Activated CD8-positive, alpha-beta T cell treated with anti-CD3 and anti-CD28 coated beads for 36 hours (primary cell): Measurements from ENCODE around the gene METTL1. TPM values are rescaled to one million over a fixed set of nuclear protein-coding genes. Genes with fewer than 3 reads are reported as not detected.

ENCODE experiments used
- ATAC-seq: fragments of 200-7000 bp; cut with Tn5 transposase; one replicate; pipeline ENCODE4 v1.10.0; 2021; ENCODE audit warnings: mild to moderate bottlenecking, moderate library complexity
- CTCF ChIA-PET: fragments of 350-600 bp; sonication (Branson Sonifier 250); formaldehyde crosslinking; loops from one replicate; lab custom pipeline; 2021; ENCODE audit warnings: antibody characterized with exemption; lab: Charles Lee
- POLR2A ChIA-PET: fragments of 350-600 bp; sonication (Branson Sonifier 250); formaldehyde crosslinking; loops from one replicate; lab custom pipeline; 2021; ENCODE audit warnings: antibody characterized with exemption; lab: Charles Lee
- DNase-seq: peaks from one replicate; pipeline ENCODE4 v3.0.0-alpha.2; 2020
- H3K27ac Mint-ChIP-seq: one replicate; pipeline ENCODE4 v1.8.0; 2021; ENCODE audit warnings: mild to moderate bottlenecking, mixed read lengths
- H3K27me3 Mint-ChIP-seq: one replicate; pipeline ENCODE4 v1.8.0; 2021; ENCODE audit warnings: mixed read lengths
- H3K36me3 Mint-ChIP-seq: one replicate; pipeline ENCODE4 v1.8.0; 2021; ENCODE audit warnings: low read depth, mixed read lengths
- H3K4me1 Mint-ChIP-seq: one replicate; pipeline ENCODE4 v1.8.0; 2021; ENCODE audit warnings: low read depth, mixed read lengths
- H3K4me3 Mint-ChIP-seq: one replicate; pipeline ENCODE4 v1.8.0; 2021; ENCODE audit warnings: mild to moderate bottlenecking, moderate library complexity, mixed read lengths
- H3K9me3 Mint-ChIP-seq: one replicate; pipeline ENCODE4 v1.8.0; 2021; ENCODE audit warnings: mixed read lengths
- intact Hi-C: fragments of 100-400 bp; cut with micrococcal nuclease; formaldehyde crosslinking; loops from one replicate; pipeline ENCODE4 v1.10.0; 2022
- total RNA-seq, 2 experiments: library from RNA; stranded (reverse); gene quantifications; one replicate each; pipeline ENCODE4 v1.2.3, GENCODE V29; 2021
- TF ChIP-seq, protein P1 (sequence below): fragments of 200-600 bp; IDR thresholded peaks from one replicate; pipeline ENCODE4 v1.8.0; 2022; ENCODE audit warnings: antibody characterized with exemption, mild to moderate bottlenecking

METTL1 gene
- total RNA-seq, 2 experiments from 2014 or later, result 29.6 to 34.1 TPM

DNA sequence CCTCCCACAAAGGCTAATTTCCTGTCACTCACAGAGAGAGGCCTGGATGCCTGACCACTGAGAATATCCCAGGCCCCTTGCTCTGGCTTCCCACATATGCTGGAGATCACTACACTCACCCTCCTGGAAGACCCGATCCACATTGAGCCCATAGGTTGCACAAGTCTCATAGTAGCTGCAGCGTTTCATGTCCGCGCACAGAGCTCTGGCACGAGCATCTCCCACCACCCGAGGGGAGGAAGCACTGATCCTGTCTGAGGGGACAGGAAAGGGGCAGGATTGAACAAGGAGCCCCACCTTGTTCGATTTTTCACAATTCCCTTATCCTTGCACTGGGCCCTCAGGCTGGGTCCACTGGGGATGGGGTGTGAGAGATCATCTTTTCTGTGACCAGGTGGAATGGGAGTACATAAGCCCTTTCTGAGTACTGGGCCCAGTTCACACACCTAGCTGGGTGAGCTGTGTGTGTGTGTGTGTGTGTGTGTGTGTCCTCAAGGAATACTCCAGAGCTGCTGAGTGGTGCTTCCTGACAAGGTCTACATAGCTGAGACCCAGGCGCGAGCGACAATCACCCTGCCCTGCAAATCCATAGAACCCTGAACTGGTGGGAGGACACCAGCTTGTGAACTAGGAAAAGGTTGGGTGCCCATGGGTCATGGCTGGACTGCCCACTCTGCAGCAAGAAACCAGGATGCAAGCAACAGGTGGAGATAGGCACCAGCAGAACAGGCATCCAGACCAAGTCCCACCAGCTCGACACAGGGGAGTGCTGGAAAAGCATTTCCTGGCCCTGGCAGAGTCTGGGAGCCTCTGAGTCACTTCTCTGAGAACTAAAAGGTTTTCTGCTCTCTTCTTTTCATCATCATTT is 38.9 kb downstream of the METTL1 start:
- ChIA-PET CTCF (interaction anchor here (0.7 to 2.8 kb wide), 6 partner anchors 9 to 149 kb away, joined by 3 to 8 read pairs (median 3); no protein-coding TSS in a partner anchor), POLR2A (interaction anchor here (1.0 to 1.4 kb wide), 3 partner anchors 9 to 12 kb away, joined by 3 to 6 read pairs (median 3); partner anchors contain the start of gene TSPAN31)
- Mint-ChIP-seq H3K4me3 (no peak overlapping the region), H3K36me3 (peaks cover 29% of the 10 kb centered on the region), H3K4me1 (peaks cover 7% of the 10 kb centered on the region), H3K27me3 (no peaks in the 10 kb centered on the region), H3K27ac (peak overlapping the region; percentile 5), H3K9me3 (no peaks in the 10 kb centered on the region)
- TF ChIP-seq, protein P1, sequence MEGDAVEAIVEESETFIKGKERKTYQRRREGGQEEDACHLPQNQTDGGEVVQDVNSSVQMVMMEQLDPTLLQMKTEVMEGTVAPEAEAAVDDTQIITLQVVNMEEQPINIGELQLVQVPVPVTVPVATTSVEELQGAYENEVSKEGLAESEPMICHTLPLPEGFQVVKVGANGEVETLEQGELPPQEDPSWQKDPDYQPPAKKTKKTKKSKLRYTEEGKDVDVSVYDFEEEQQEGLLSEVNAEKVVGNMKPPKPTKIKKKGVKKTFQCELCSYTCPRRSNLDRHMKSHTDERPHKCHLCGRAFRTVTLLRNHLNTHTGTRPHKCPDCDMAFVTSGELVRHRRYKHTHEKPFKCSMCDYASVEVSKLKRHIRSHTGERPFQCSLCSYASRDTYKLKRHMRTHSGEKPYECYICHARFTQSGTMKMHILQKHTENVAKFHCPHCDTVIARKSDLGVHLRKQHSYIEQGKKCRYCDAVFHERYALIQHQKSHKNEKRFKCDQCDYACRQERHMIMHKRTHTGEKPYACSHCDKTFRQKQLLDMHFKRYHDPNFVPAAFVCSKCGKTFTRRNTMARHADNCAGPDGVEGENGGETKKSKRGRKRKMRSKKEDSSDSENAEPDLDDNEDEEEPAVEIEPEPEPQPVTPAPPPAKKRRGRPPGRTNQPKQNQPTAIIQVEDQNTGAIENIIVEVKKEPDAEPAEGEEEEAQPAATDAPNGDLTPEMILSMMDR, result no peak
- no peak for ATAC-seq
- intact Hi-C loops, result no loop called here
- no peak for DNase-seq

DNA sequence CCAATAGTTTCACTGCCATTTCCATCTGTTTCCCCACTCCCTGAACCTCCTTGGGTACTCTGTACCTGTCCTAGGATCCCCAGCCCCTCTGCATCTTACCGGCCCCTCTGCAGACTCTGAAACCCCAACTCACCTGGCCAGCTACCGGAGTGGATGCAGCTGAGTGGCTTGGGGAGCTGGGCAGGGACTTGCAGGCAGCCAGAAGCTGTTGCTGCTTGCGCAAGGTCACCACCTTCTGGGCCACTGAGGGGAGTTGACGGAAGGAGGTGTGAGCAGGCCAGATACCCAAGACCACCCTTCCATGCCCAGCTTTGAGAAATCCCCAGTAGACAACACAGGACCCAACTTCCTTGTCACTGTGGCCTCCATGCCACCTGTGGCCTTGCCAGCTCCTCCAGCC is 39.6 kb downstream of the METTL1 start:
- POLR2A ChIA-PET, result interaction anchor here (1.2 to 1.4 kb wide), 2 partner anchors 9 to 13 kb away, joined by 3 to 6 read pairs; partner anchors contain the start of gene TSPAN31
- no peak for ATAC-seq

DNA sequence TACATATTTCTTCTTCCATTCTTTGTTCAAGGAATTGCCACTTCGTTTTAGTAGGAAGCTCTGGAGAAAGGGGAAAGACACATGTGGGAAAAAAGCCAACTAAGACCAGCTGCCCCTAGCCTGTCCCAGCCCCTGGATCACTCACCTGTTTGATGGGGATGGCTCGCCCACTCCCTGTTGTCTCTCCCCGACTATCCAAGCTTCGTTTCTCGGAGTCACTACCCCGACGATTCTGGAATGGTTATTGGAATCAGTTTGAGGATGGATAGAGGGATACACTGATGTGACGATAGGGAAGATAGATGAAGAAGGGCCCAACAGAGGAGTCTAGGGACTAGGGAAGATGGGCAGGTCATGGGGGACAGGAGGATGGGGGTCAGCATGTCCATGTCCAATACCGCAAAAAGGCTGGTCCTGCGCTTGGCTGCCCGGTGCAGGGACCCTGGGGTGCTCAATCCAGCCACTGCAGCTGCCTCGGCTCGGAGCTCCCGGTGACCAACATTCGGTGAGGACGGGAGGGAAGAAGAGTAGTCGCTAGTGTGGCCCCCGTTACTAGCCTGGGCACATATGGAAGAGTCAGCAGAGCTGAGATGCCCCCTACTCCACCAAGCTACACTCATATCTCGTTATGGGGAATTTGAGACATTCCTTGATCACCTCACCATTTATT is 40.4 kb downstream of the METTL1 start:
- POLR2A ChIA-PET, result interaction anchor here (0.8 to 1.4 kb wide), 3 partner anchors 10 to 13 kb away, joined by 4 to 6 read pairs (median 6); partner anchors contain the start of gene TSPAN31
- H3K4me3 Mint-ChIP-seq, result no peak overlapping the region
- CTCF ChIA-PET, result interaction anchor here (2.8 kb wide), 1 partner anchor 10 kb away, joined by 8 read pairs; no protein-coding TSS in a partner anchor
- TF ChIP-seq, protein P1, result no peak
- H3K4me1 Mint-ChIP-seq, result peaks cover 4% of the 10 kb centered on the region
- H3K27ac Mint-ChIP-seq, result no peak overlapping the region
- H3K36me3 Mint-ChIP-seq, result peaks cover 33% of the 10 kb centered on the region
- DNase-seq, result no peak
- no peak for ATAC-seq
- H3K9me3 Mint-ChIP-seq, result no peaks in the 10 kb centered on the region
- intact Hi-C loops, result no loop called here
- H3K27me3 Mint-ChIP-seq, result no peaks in the 10 kb centered on the region

More for the DNA sequence above, 39.6 kb downstream of the METTL1 start:
- intact Hi-C loops, result no loop called here
- no peak overlapping the region for H3K4me3 Mint-ChIP-seq
- H3K27me3 Mint-ChIP-seq, result no peaks in the 10 kb centered on the region
- TF ChIP-seq, protein P1, result no peak
- H3K27ac Mint-ChIP-seq, result peak overlapping the region; percentile 56
- CTCF ChIA-PET, result interaction anchor here (0.7 to 2.8 kb wide), 4 partner anchors 9 to 149 kb away, joined by 3 to 8 read pairs (median 3); no protein-coding TSS in a partner anchor
- peaks cover 7% of the 10 kb centered on the region for H3K4me1 Mint-ChIP-seq
- H3K36me3 Mint-ChIP-seq, result peaks cover 33% of the 10 kb centered on the region
- no peak for DNase-seq
- H3K9me3 Mint-ChIP-seq, result no peaks in the 10 kb centered on the region

DNA sequence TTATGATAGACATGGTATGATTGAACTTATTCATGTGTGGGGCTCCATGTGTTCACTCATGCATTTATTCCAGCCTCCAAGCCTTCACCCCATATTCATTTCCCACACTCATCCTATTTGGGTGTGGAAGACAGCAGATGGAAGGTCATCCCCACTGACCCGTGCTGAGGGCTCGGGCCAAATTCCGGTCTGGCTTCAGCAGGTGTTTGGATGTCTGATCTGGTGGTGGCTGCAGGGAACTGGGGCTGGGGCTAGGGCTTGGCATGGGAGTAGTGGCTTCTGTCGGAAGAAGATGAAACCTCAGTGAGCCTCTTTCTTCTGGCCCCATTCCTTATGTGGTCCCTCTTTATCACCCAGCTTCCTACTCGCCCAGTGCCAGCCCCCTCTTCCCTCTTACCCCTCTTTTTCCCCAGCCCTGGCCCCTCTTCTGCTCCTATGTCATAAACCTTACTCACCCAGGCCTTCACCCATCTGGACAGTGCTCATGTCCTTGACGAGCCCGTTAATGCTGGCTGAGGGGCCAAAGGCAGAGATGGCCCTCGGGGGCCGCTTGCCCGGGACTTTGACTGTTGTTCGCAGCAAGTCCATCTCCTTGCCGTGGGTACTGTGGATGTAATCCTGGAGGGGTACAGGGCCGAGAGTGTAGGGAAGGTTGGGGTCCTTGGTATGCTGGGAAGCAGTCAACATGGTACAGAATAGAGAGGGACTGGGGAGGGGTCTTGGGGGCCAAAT is 41.4 kb downstream of the METTL1 start:
- no peak overlapping the region for H3K27ac Mint-ChIP-seq
- H3K9me3 Mint-ChIP-seq, result no peaks in the 10 kb centered on the region
- TF ChIP-seq, protein P1, result no peak
- POLR2A ChIA-PET, result interaction anchor here (0.6 to 1.3 kb wide), 3 partner anchors 11 to 199 kb away, joined by 3 to 6 read pairs (median 4); no protein-coding TSS in a partner anchor
- H3K27me3 Mint-ChIP-seq, result no peaks in the 10 kb centered on the region
- CTCF ChIA-PET, result no interaction called here
- ATAC-seq (no peak), DNase-seq (no peak)
- intact Hi-C loops, result no loop called here
- H3K36me3 Mint-ChIP-seq, result peaks cover 33% of the 10 kb centered on the region
- peaks cover 3% of the 10 kb centered on the region for H3K4me1 Mint-ChIP-seq
- no peak overlapping the region for H3K4me3 Mint-ChIP-seq
